GM12878 (cell line): Measurements from ENCODE around the gene UNK. TPM values are rescaled to one million over a fixed set of nuclear protein-coding genes. Genes with fewer than 3 reads are reported as not detected.

ENCODE experiments used
- ATF7 ChIP-seq: fragments of 450-650 bp; IDR thresholded peaks from 2 replicates; pipeline ENCODE4 v1.6.1; 2016; ENCODE audit warnings: low read depth, mild to moderate bottlenecking
- CHD4 ChIP-seq: fragments of 200-600 bp; sonication (generic); IDR thresholded peaks from 2 replicates; pipeline ENCODE4 v1.6.1; 2016; ENCODE audit warnings: mild to moderate bottlenecking
- CTCF ChIP-seq, 3 experiments: IDR thresholded peaks in 2 of 3; conservative IDR thresholded peaks in 1 of 3; 2 replicates each; pipeline ENCODE4 v1.5.1; 2011; ENCODE audit warnings: low read depth in 3 of 3, low read length in 3 of 3, mild to moderate bottlenecking in 3 of 3, control low read depth in 2 of 3, moderate library complexity in 2 of 3, inconsistent platforms in 1 of 3, mixed read lengths in 1 of 3; ENCODE audit not compliant: control insufficient read depth in 2 of 3, insufficient read depth in 1 of 3; ENCODE audit errors: extremely low read depth in 1 of 3
- FOS ChIP-seq: IDR thresholded peaks from 3 replicates; pipeline ENCODE4 v1.6.1; 2011; ENCODE audit warnings: borderline replicate concordance; ENCODE audit not compliant: insufficient read length; ENCODE audit errors: extremely low read depth
- FOXK2 ChIP-seq: fragments of 450-650 bp; IDR thresholded peaks from 2 replicates; pipeline ENCODE4 v1.6.1; 2017; ENCODE audit warnings: mild to moderate bottlenecking, moderate library complexity
- KLF5 ChIP-seq: fragments of 450-650 bp; IDR thresholded peaks from 2 replicates; pipeline ENCODE4 v1.6.1; 2014; ENCODE audit warnings: mild to moderate bottlenecking; ENCODE audit not compliant: partially characterized antibody
- MTA2 ChIP-seq: fragments of 450-650 bp; IDR thresholded peaks from 2 replicates; pipeline ENCODE4 v1.6.1; 2016; ENCODE audit warnings: low read depth, mild to moderate bottlenecking, moderate library complexity
- NFIC ChIP-seq: IDR thresholded peaks from 2 replicates; pipeline ENCODE4 v1.6.1; 2012; ENCODE audit warnings: low read depth, mild to moderate bottlenecking, inconsistent platforms, low read length, moderate library complexity
- RBBP5 ChIP-seq: fragments of 200-600 bp; sonication (generic); conservative IDR thresholded peaks from 2 replicates; pipeline ENCODE4 v1.6.1; 2016
- RUNX3 ChIP-seq: IDR thresholded peaks from 2 replicates; pipeline ENCODE4 v1.6.1; 2012; ENCODE audit warnings: low read length, inconsistent platforms
- SMC3 ChIP-seq: IDR thresholded peaks from 2 replicates; pipeline ENCODE4 v1.6.1; 2011; ENCODE audit warnings: low read length, improper control_type of control experiment, borderline replicate concordance
- STAT1 ChIP-seq: fragments of 450-650 bp; conservative IDR thresholded peaks from 2 replicates; pipeline ENCODE4 v1.6.1; 2014; ENCODE audit warnings: antibody characterized with exemption, mild to moderate bottlenecking
- TBL1XR1 ChIP-seq: IDR thresholded peaks from 2 replicates; pipeline ENCODE4 v1.6.1; 2012; ENCODE audit warnings: low read depth, low read length, improper control_type of control experiment
- ZBED1 ChIP-seq: IDR thresholded peaks from 2 replicates; pipeline ENCODE4 v1.6.1; 2016; ENCODE audit warnings: borderline replicate concordance
- ZBTB33 ChIP-seq: fragments of 450-650 bp; IDR thresholded peaks from 2 replicates; pipeline ENCODE4 v1.6.1; 2017; ENCODE audit warnings: mild to moderate bottlenecking
- ZZZ3 ChIP-seq: IDR thresholded peaks from 2 replicates; pipeline ENCODE4 v1.6.1; 2011; ENCODE audit warnings: low read depth; ENCODE audit not compliant: control insufficient read depth, insufficient read length
- polyA plus RNA-seq, 11 experiments: library from polyadenylated mRNA; depleted of rRNA in 4 of 11; unstranded in 6 of 11; stranded (reverse) in 5 of 11; fragments of >200 nt; fragmentation: Nextera tagmentation in 4 of 11; fragmentation: Illumina TruSeq in 1 of 11; extraction: Ambion mirVana in 4 of 11; extraction: Trizol in 1 of 11; gene quantifications; 1 replicate in 1 of 11; 2 replicates in 10 of 11; pipeline versions ENCODE4 v1.2.1 to v1.2.3, GENCODE V29; 2011 to 2016; ENCODE audit warnings: inconsistent platforms in 2 of 11, missing spikeins in 2 of 11, low read depth in 1 of 11
- total RNA-seq, 4 experiments: library from RNA; depleted of rRNA in 3 of 4; stranded (reverse); fragments of >200 nt in 3 of 4; fragmentation: Illumina TruSeq in 1 of 4; extraction: Trizol in 1 of 4; gene quantifications; 2 replicates each; pipeline versions ENCODE4 v1.2.1 to v1.2.3, GENCODE V29; 2013 to 2021
- TF ChIP-seq, protein P1 (sequence below): fragments of 450-650 bp; IDR thresholded peaks from 2 replicates; pipeline ENCODE4 v1.6.1; 2017; ENCODE audit warnings: antibody characterized with exemption, mild to moderate bottlenecking, moderate library complexity
- TF ChIP-seq, protein P2 (sequence below): IDR thresholded peaks from 2 replicates; pipeline ENCODE4 v1.6.1; 2011; ENCODE audit warnings: low read depth, low read length, improper control_type of control experiment, borderline replicate concordance

UNK gene
- total and polyA plus RNA-seq, 10 of the 15 experiments (the other 5 are each of a cell fraction or from before 2014, with no cell fraction given): 8.9 to 34.5 (median 27.3) TPM

DNA sequence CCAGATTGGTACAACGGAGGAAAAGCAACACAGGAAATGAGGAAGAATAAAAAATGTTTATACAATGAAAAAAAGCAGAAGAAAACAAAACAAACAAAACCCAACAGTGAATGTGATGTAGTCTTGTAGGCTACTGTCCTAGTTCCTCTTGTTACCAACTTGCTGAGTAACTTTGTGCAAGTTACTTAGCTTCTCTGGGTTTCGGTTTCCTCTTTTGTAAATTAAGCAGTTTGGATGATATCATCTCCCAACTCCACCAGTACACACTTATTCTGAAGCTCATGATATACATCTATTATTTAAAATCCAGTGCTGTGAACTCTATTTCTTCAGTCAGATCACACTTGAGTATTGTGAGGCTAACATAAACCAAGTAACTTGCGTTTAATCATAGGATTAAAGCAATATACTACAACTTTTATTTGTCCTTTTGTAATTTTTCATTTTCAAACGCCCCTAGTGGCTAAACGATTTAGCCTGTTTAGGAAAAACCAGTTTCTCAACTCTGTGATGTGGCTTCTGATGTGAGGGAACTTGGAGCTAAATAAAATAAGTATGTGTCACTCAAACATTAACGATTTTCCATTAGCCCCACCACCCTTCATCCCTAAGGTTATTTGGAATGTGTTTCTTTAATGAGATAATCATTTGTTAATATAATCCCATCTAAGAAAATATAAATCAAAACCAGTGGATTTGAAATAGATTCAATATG, 1.4 kb upstream of the UNK start (continued):
- TF ChIP-seq RBBP5: no peak
- no peak for TF ChIP-seq FOXK2
- TF ChIP-seq, protein P1, sequence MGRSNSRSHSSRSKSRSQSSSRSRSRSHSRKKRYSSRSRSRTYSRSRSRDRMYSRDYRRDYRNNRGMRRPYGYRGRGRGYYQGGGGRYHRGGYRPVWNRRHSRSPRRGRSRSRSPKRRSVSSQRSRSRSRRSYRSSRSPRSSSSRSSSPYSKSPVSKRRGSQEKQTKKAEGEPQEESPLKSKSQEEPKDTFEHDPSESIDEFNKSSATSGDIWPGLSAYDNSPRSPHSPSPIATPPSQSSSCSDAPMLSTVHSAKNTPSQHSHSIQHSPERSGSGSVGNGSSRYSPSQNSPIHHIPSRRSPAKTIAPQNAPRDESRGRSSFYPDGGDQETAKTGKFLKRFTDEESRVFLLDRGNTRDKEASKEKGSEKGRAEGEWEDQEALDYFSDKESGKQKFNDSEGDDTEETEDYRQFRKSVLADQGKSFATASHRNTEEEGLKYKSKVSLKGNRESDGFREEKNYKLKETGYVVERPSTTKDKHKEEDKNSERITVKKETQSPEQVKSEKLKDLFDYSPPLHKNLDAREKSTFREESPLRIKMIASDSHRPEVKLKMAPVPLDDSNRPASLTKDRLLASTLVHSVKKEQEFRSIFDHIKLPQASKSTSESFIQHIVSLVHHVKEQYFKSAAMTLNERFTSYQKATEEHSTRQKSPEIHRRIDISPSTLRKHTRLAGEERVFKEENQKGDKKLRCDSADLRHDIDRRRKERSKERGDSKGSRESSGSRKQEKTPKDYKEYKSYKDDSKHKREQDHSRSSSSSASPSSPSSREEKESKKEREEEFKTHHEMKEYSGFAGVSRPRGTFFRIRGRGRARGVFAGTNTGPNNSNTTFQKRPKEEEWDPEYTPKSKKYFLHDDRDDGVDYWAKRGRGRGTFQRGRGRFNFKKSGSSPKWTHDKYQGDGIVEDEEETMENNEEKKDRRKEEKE: no peak
- TF ChIP-seq TBL1XR1: no peak
- TF ChIP-seq, protein P2, sequence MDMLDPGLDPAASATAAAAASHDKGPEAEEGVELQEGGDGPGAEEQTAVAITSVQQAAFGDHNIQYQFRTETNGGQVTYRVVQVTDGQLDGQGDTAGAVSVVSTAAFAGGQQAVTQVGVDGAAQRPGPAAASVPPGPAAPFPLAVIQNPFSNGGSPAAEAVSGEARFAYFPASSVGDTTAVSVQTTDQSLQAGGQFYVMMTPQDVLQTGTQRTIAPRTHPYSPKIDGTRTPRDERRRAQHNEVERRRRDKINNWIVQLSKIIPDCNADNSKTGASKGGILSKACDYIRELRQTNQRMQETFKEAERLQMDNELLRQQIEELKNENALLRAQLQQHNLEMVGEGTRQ: no peak
- peak; percentile 37 for TF ChIP-seq KLF5
- TF ChIP-seq SMC3: no peak
- no peak for TF ChIP-seq ZBED1
- TF ChIP-seq STAT1: no peak
- TF ChIP-seq CHD4: no peak
- TF ChIP-seq RUNX3: peak; percentile 55; the same call in 1 of the 2 replicates
- TF ChIP-seq MTA2: no peak; the same call in none of the 2 replicates
- peak; percentile 40 to 72 (median 63) for TF ChIP-seq CTCF (IDR thresholded peaks at IDR 0.05 in 2 of 3, conservative IDR thresholded peaks at IDR 0.05 in 1 of 3; ENCODE audit: control insufficient read depth in 2 of 3, extremely low read depth in 1 of 3, insufficient read depth in 1 of 3, low read depth in 3 of 3, low read length in 3 of 3)
- TF ChIP-seq ZZZ3: no peak
- TF ChIP-seq ATF7: peak; percentile 96
- TF ChIP-seq NFIC: peak; percentile 46; the same call in 1 of the 2 replicates
- TF ChIP-seq FOS: no peak
- TF ChIP-seq ZBTB33: no peak
